SK-N-SH (cell line): ENCODE results near the gene JMJD7. TPM values are rescaled to one million over a fixed set of nuclear protein-coding genes. Genes with fewer than 3 reads are reported as not detected.

Source experiments
- CTCF ChIA-PET: fragments of 300-600, 350-600 bp; formaldehyde crosslinking; extraction: SDS; loops from one replicate; lab custom pipeline; 2021; lab: Yijun Ruan, JAX
- POLR2A ChIA-PET: fragments of 350-600 bp; sonication (Branson Sonifier 250); formaldehyde crosslinking; extraction: SDS; loops from one replicate; lab custom pipeline; 2020; ENCODE audit warnings: antibody characterized with exemption, inconsistent platforms; lab: Yijun Ruan, JAX
- DNase-seq: peaks from one replicate; pipeline ENCODE4 v3.0.0; 2012
- H2AFZ ChIP-seq: fragments of 200-600 bp; sonication (generic); 2 replicates; pipeline ENCODE4 v1.8.1; 2016; ENCODE audit warnings: antibody characterized with exemption, mild to moderate bottlenecking, low read depth
- H3F3A ChIP-seq: fragments of 200-600 bp; sonication (generic); replicated peaks from 2 replicates; pipeline ENCODE3; 2016; ENCODE audit warnings: antibody characterized with exemption, mild to moderate bottlenecking; ENCODE audit not compliant: insufficient read depth
- H3K27ac ChIP-seq, 2 experiments: fragments of 200-500 bp in 1 of 2; fragments of 200-600 bp in 1 of 2; sonication (Bioruptor generic) in 1 of 2; sonication (generic), shearing (Covaris generic) in 1 of 2; 2 replicates each; pipeline versions ENCODE4 v1.5.1 to v1.6.1; 2014 to 2016; ENCODE audit warnings: low read depth in 2 of 2, inconsistent platforms in 1 of 2, low read length in 1 of 2, mild to moderate bottlenecking in 1 of 2, mixed read lengths in 1 of 2
- H3K27me3 ChIP-seq: fragments of 200-600 bp; sonication (generic), shearing (Covaris generic); 2 replicates; pipeline ENCODE4 v1.6.1; 2016; ENCODE audit warnings: mixed run types; ENCODE audit not compliant: insufficient read depth
- H3K36me3 ChIP-seq, 2 experiments: fragments of 200-500 bp in 1 of 2; fragments of 200-600 bp in 1 of 2; sonication (Bioruptor generic) in 1 of 2; sonication (generic) in 1 of 2; replicated peaks in 1 of 2; 2 replicates each; pipeline versions ENCODE3 to v1.5.1; 2014 to 2016; ENCODE audit warnings: low read length in 1 of 2, mild to moderate bottlenecking in 1 of 2; ENCODE audit not compliant: insufficient read depth in 2 of 2, control insufficient read depth in 1 of 2
- H3K4me1 ChIP-seq, 2 experiments: fragments of 200-500 bp in 1 of 2; fragments of 200-600 bp in 1 of 2; sonication (Bioruptor generic) in 1 of 2; sonication (generic), shearing (Covaris generic) in 1 of 2; 2 replicates each; pipeline versions ENCODE4 v1.5.1 to v1.6.1; 2014 to 2016; ENCODE audit warnings: low read depth in 1 of 2, low read length in 1 of 2, mixed run types in 1 of 2; ENCODE audit not compliant: insufficient read depth in 2 of 2, control insufficient read depth in 1 of 2
- H3K4me2 ChIP-seq: fragments of 200-600 bp; sonication (generic), shearing (Covaris generic); 2 replicates; pipeline ENCODE4 v1.6.1; 2017; ENCODE audit warnings: mixed run types
- H3K4me3 ChIP-seq, 2 experiments: fragments of 200-500 bp in 1 of 2; fragments of 200-600 bp in 1 of 2; sonication (Bioruptor generic) in 1 of 2; sonication (generic), shearing (Covaris generic) in 1 of 2; 2 replicates each; pipeline versions ENCODE4 v1.5.1 to v1.8.1; 2014 to 2016; ENCODE audit warnings: low read depth in 2 of 2, inconsistent platforms in 1 of 2, low read length in 1 of 2, mild to moderate bottlenecking in 1 of 2, mixed read lengths in 1 of 2, moderate library complexity in 1 of 2
- H3K79me2 ChIP-seq: fragments of 200-600 bp; sonication (generic); 2 replicates; pipeline ENCODE4 v1.8.1; 2017; ENCODE audit warnings: mild to moderate bottlenecking; ENCODE audit not compliant: insufficient read depth
- H3K9ac ChIP-seq: fragments of 200-600 bp; sonication (generic); 2 replicates; pipeline ENCODE4 v1.6.1; 2017; ENCODE audit warnings: mixed run types
- H3K9me2 ChIP-seq: fragments of 200-600 bp; sonication (generic); 2 replicates; pipeline ENCODE4 v1.6.1; 2017; ENCODE audit warnings: mixed run types
- H3K9me3 ChIP-seq: fragments of 200-600 bp; sonication (generic); 2 replicates; pipeline ENCODE4 v1.6.1; 2017; ENCODE audit warnings: mixed run types, mild to moderate bottlenecking, moderate library complexity
- H4K20me1 ChIP-seq: fragments of 200-600 bp; sonication (generic); 2 replicates; pipeline ENCODE4 v1.6.1; 2017; ENCODE audit warnings: mild to moderate bottlenecking, mixed run types; ENCODE audit not compliant: insufficient read depth
- CHD2 ChIP-seq: fragments of 150-350 bp; IDR thresholded peaks from 2 replicates; pipeline ENCODE4 v1.6.1; 2018; ENCODE audit warnings: low read length; ENCODE audit not compliant: partially characterized antibody
- CTCF ChIP-seq: fragments of 200-600 bp; sonication (generic); IDR thresholded peaks from 2 replicates; pipeline ENCODE4 v1.6.1; 2017; ENCODE audit warnings: antibody characterized with exemption, mild to moderate bottlenecking, moderate library complexity
- ELF1 ChIP-seq: IDR thresholded peaks from 2 replicates; pipeline ENCODE4 v1.4.0; 2012
- EP300 ChIP-seq, 2 experiments: IDR thresholded peaks; 2 replicates each; pipeline versions ENCODE4 v1.4.0 to v1.6.1; 2012; ENCODE audit warnings: borderline replicate concordance in 1 of 2, low read depth in 1 of 2, low read length in 1 of 2
- MEF2A ChIP-seq: IDR thresholded peaks from 2 replicates; pipeline ENCODE4 v1.4.0; 2012; ENCODE audit warnings: low read depth, borderline replicate concordance
- RAD21 ChIP-seq: IDR thresholded peaks from 2 replicates; pipeline ENCODE4 v1.6.1; 2012; ENCODE audit warnings: mild to moderate bottlenecking, low read length
- RFX5 ChIP-seq: IDR thresholded peaks from 2 replicates; pipeline ENCODE4 v1.6.1; 2012; ENCODE audit warnings: mild to moderate bottlenecking, improper control_type of control experiment, low read length
- RXRA ChIP-seq: IDR thresholded peaks from 2 replicates; pipeline ENCODE4 v1.4.0; 2012; ENCODE audit warnings: low read depth, mild to moderate bottlenecking, borderline replicate concordance
- SIN3A ChIP-seq: IDR thresholded peaks from 2 replicates; pipeline ENCODE4 v1.6.1; 2012; ENCODE audit warnings: low read depth, mild to moderate bottlenecking, low read length, moderate library complexity, borderline replicate concordance
- TCF12 ChIP-seq: IDR thresholded peaks from 2 replicates; pipeline ENCODE4 v1.4.0; 2012
- USF2 ChIP-seq: fragments of 150-350 bp; IDR thresholded peaks from 2 replicates; pipeline ENCODE4 v1.6.1; 2017; ENCODE audit warnings: antibody characterized with exemption, low read length, low read depth, borderline replicate concordance
- ZBTB33 ChIP-seq: IDR thresholded peaks from 2 replicates; pipeline ENCODE4 v1.4.0; 2012; ENCODE audit warnings: low read depth, borderline replicate concordance
- WGBS: methylation state at CpG from one replicate; pipeline ENCODE4 v1.1.6; 2017; ENCODE audit warnings: low lambda C conversion rate; 5-methylcytosine and 5-hydroxymethylcytosine counted together
- polyA plus RNA-seq, 3 experiments: library from polyadenylated mRNA; depleted of rRNA; stranded (reverse); fragments of >200 nt; gene quantifications; 2 replicates each; pipeline ENCODE4 v1.2.3, GENCODE V29; 2012

Gene JMJD7
- polyA plus RNA-seq, 1 of the 3 experiments (the other 2 are of a cell fraction): 6.5 TPM

GRCh38 chr15:41851167-41851523 is 23.3 kb downstream of the JMJD7 start:
- H3K79me2 ChIP-seq: no peaks in the 10 kb centered on the region
- H2AFZ ChIP-seq: no peak overlapping the region
- H3K36me3 ChIP-seq: peaks cover 0 to 10% of the 10 kb centered on the region in 2 experiments
- 91% methylated on average over 5 of the region's 11 CpGs for WGBS
- H4K20me1 ChIP-seq: no peaks in the 10 kb centered on the region
- POLR2A ChIA-PET: interaction anchor here (0.7 kb wide), 1 partner anchor 11 kb away, joined by 3 read pairs; no protein-coding TSS in a partner anchor
- TF ChIP-seq ZBTB33: no peak
- TF ChIP-seq RAD21: no peak
- no peak overlapping the region for H3K27ac ChIP-seq
- H3K9me3 ChIP-seq: no peaks in the 10 kb centered on the region
- CTCF ChIA-PET: interaction anchor here (1.4 to 2.3 kb wide), 4 partner anchors 13 to 386 kb away, joined by 3 to 12 read pairs (median 4); partner anchors contain the start of gene MAPKBP1
- no peaks in the 10 kb centered on the region for H3F3A ChIP-seq
- H3K4me2 ChIP-seq: no peak overlapping the region
- no peak for DNase-seq
- no peak overlapping the region for H3K9ac ChIP-seq
- H3K27me3 ChIP-seq: no peaks in the 10 kb centered on the region
- H3K4me3 ChIP-seq: no peak overlapping the region
- H3K9me2 ChIP-seq: no peaks in the 10 kb centered on the region
- peaks cover 0 to 19% of the 10 kb centered on the region in 2 experiments; a peak in 1 of 4 replicates for H3K4me1 ChIP-seq

- TF ChIP-seq RFX5: no peak
- TF ChIP-seq CHD2: no peak
- Histone ChIP-seq H3K9me3 (no peaks in the 10 kb centered on the region), H3K36me3 (peaks cover 0 to 8% of the 10 kb centered on the region in 2 experiments), H3K4me2 (no peak overlapping the region), H3K27me3 (no peaks in the 10 kb centered on the region), H3K9ac (no peak overlapping the region), H3K79me2 (no peaks in the 10 kb centered on the region), H3K9me2 (no peaks in the 10 kb centered on the region), H3F3A (no peaks in the 10 kb centered on the region), H3K4me3 (no peak overlapping the region), H2AFZ (no peak overlapping the region), H4K20me1 (no peaks in the 10 kb centered on the region), H3K27ac (no peak overlapping the region), H3K4me1 (peaks cover 0 to 19% of the 10 kb centered on the region in 2 experiments; a peak in 1 of 4 replicates)
- ChIA-PET POLR2A (interaction anchor here (1.2 kb wide), 1 partner anchor 43 kb away, joined by 3 read pairs; no protein-coding TSS in a partner anchor), CTCF (interaction anchor here (1.1 to 2.3 kb wide), 5 partner anchors 14 to 386 kb away, joined by 3 to 12 read pairs (median 4); partner anchors contain the start of gene MAPKBP1)
- no peak for DNase-seq
- WGBS: 89% methylated on average over 4 of the region's 8 CpGs
These were observed 24.0 kb downstream of the JMJD7 start for GRCh38 chr15:41851755-41852370.

GRCh38 chr15:41852736-41853590 is 25.1 kb downstream of the JMJD7 start:
- H4K20me1 ChIP-seq: no peaks in the 10 kb centered on the region
- H3K79me2 ChIP-seq: no peaks in the 10 kb centered on the region
- H3K9me2 ChIP-seq: no peaks in the 10 kb centered on the region
- TF ChIP-seq RAD21: no peak
- TF ChIP-seq SIN3A: no peak
- TF ChIP-seq ELF1: no peak
- no peak for TF ChIP-seq TCF12
- TF ChIP-seq CTCF: no peak
- TF ChIP-seq USF2: no peak
- TF ChIP-seq MEF2A: no peak
- no peak for TF ChIP-seq EP300 (IDR thresholded peaks at IDR 0.05; ENCODE audit: borderline replicate concordance in 1 of 2, low read depth in 1 of 2, low read length in 1 of 2)
- TF ChIP-seq RXRA: no peak
- H3K9me3 ChIP-seq: no peaks in the 10 kb centered on the region
- POLR2A ChIA-PET: interaction anchor here (1.2 to 1.4 kb wide), 2 partner anchors 9 to 42 kb away, joined by 3 to 6 read pairs; no protein-coding TSS in a partner anchor
- H3K27ac ChIP-seq: no peak overlapping the region
- no peaks in the 10 kb centered on the region for H3F3A ChIP-seq
- no peaks in the 10 kb centered on the region for H3K27me3 ChIP-seq
- CTCF ChIA-PET: interaction anchor here (1.1 kb wide), 2 partner anchors 13 to 249 kb away, joined by 4 read pairs; no protein-coding TSS in a partner anchor
- DNase-seq: no peak
- no peak overlapping the region for H3K4me2 ChIP-seq
- no peak overlapping the region for H2AFZ ChIP-seq
- no peak overlapping the region for H3K9ac ChIP-seq
- 94% methylated on average over 9 of the region's 17 CpGs for WGBS
- peaks cover 0 to 19% of the 10 kb centered on the region in 2 experiments; a peak in 1 of 4 replicates for H3K4me1 ChIP-seq
- H3K36me3 ChIP-seq: peaks cover 0 to 2% of the 10 kb centered on the region in 2 experiments
- H3K4me3 ChIP-seq: no peak overlapping the region
